HEK293 (cell line): ENCODE results near the gene NAALADL2.

Experiments
- ATF2 ChIP-seq: fragments of 450-650 bp; formaldehyde crosslinking; IDR thresholded peaks from 2 replicates; pipeline ENCODE4 v1.5.1; 2016; ENCODE audit warnings: missing biosample characterization, missing genetic modification characterization, low read depth
- CTCF ChIP-seq: fragments of 450-650 bp; formaldehyde crosslinking; IDR thresholded peaks from 2 replicates; pipeline ENCODE4 v1.5.1; 2016; ENCODE audit warnings: missing biosample characterization, missing genetic modification characterization
- KLF17 ChIP-seq: fragments of 450-650 bp; formaldehyde crosslinking; IDR thresholded peaks from 2 replicates; pipeline ENCODE4 v1.5.1; 2016; ENCODE audit warnings: missing biosample characterization, missing genetic modification characterization
- PRDM2 ChIP-seq: fragments of 450-650 bp; formaldehyde crosslinking; IDR thresholded peaks from 2 replicates; pipeline ENCODE4 v1.5.1; 2016; ENCODE audit warnings: missing biosample characterization, missing genetic modification characterization, borderline replicate concordance
- REST ChIP-seq: fragments of 450-650 bp; formaldehyde crosslinking; IDR thresholded peaks from 2 replicates; pipeline ENCODE4 v1.5.1; 2016; ENCODE audit warnings: missing biosample characterization, missing genetic modification characterization
- YY2 ChIP-seq: fragments of 450-650 bp; formaldehyde crosslinking; IDR thresholded peaks from 2 replicates; pipeline ENCODE4 v1.5.1; 2016; ENCODE audit warnings: missing biosample characterization, missing genetic modification characterization
- ZBTB1 ChIP-seq: fragments of 450-650 bp; formaldehyde crosslinking; IDR thresholded peaks from 2 replicates; pipeline ENCODE4 v1.5.1; 2016; ENCODE audit warnings: missing biosample characterization, missing genetic modification characterization
- ZBTB10 ChIP-seq: fragments of 450-650 bp; formaldehyde crosslinking; IDR thresholded peaks from 2 replicates; pipeline ENCODE4 v1.5.1; 2016; ENCODE audit warnings: missing biosample characterization, missing genetic modification characterization
- ZFP37 ChIP-seq: fragments of 450-650 bp; formaldehyde crosslinking; IDR thresholded peaks from 2 replicates; pipeline ENCODE4 v1.5.1; 2016; ENCODE audit warnings: missing biosample characterization, missing genetic modification characterization
- ZNF280C ChIP-seq: fragments of 450-650 bp; formaldehyde crosslinking; IDR thresholded peaks from 2 replicates; pipeline ENCODE4 v1.5.1; 2016; ENCODE audit warnings: missing biosample characterization, missing genetic modification characterization
- ZNF311 ChIP-seq: fragments of 450-650 bp; formaldehyde crosslinking; IDR thresholded peaks from 2 replicates; pipeline ENCODE4 v1.5.1; 2017; ENCODE audit warnings: missing biosample characterization, missing genetic modification characterization, borderline replicate concordance
- ZNF560 ChIP-seq: fragments of 450-650 bp; formaldehyde crosslinking; IDR thresholded peaks from 2 replicates; pipeline ENCODE4 v1.5.1; 2017; ENCODE audit warnings: missing biosample characterization, missing genetic modification characterization, borderline replicate concordance
- ZNF704 ChIP-seq: fragments of 450-650 bp; formaldehyde crosslinking; IDR thresholded peaks from 2 replicates; pipeline ENCODE4 v1.5.1; 2016; ENCODE audit warnings: missing biosample characterization, missing genetic modification characterization
- ZNF830 ChIP-seq: fragments of 450-650 bp; IDR thresholded peaks from 2 replicates; pipeline ENCODE4 v1.5.0; 2018; ENCODE audit warnings: missing biosample characterization, missing genetic modification characterization, low read depth, mild to moderate bottlenecking, moderate library complexity

GRCh38 chr3:175159202-175159601 is 300.1 kb downstream of the NAALADL2 start:
- TF ChIP-seq CTCF (tag by site-specific recombination), result no peak
- TF ChIP-seq REST (tag by site-specific recombination), result no peak
- no peak for TF ChIP-seq ZNF560
- TF ChIP-seq ZBTB10 (tag by site-specific recombination), result no peak
- no peak for TF ChIP-seq PRDM2
- no peak for TF ChIP-seq ATF2 (tag by site-specific recombination)
- TF ChIP-seq ZNF280C (tag by site-specific recombination), result no peak
- no peak for TF ChIP-seq ZNF704
- TF ChIP-seq ZNF830 (tag by site-specific recombination), result no peak
- TF ChIP-seq ZFP37 (tag by site-specific recombination), result no peak
- TF ChIP-seq ZBTB1 (tag by site-specific recombination), result no peak
- TF ChIP-seq ZNF311, result no peak
- TF ChIP-seq YY2 (tag by site-specific recombination), result no peak
- TF ChIP-seq KLF17 (tag by site-specific recombination), result no peak
